8988T (cell line): Measurements from ENCODE around the gene HERC3.

Experiments
- DNase-seq: peaks from one replicate; pipeline ENCODE4 v3.0.0; 2011

HERC3 gene

GRCh38 chr4:88591787-88592599, at the start of gene HERC3:
Gene HERC3 (plus strand): TSS chr4:88592480. CDS start chr4:88605824, 13,344 bp downstream.
- peak; percentile 64 for DNase-seq

GRCh38 chr4:88549815-88550214, 42.5 kb upstream of the HERC3 start:
- no peak for DNase-seq

GRCh38 chr4:88567591-88567990, 24.7 kb upstream of the HERC3 start:
- no peak for DNase-seq

GRCh38 chr4:88570001-88570400, 22.3 kb upstream of the HERC3 start:
- DNase-seq, result no peak

GRCh38 chr4:88573276-88573980, 18.9 kb upstream of the HERC3 start:
- no peak for DNase-seq

GRCh38 chr4:88573995-88574394, 18.3 kb upstream of the HERC3 start:
- no peak for DNase-seq

GRCh38 chr4:88575186-88575585, 17.1 kb upstream of the HERC3 start:
- no peak for DNase-seq

- no peak for DNase-seq
Observed at GRCh38 chr4:88582493-88582892, 9.8 kb upstream of the HERC3 start.

- DNase-seq, result no peak
Observed at GRCh38 chr4:88583631-88584470, 8.4 kb upstream of the HERC3 start.

- DNase-seq, result no peak
Observed at GRCh38 chr4:88584471-88584900, 7.8 kb upstream of the HERC3 start.

- DNase-seq, result no peak
Observed at GRCh38 chr4:88585917-88586316, 6.4 kb upstream of the HERC3 start.

- DNase-seq, result no peak
Observed at GRCh38 chr4:88587306-88587705, 5.0 kb upstream of the HERC3 start.

- DNase-seq, result peak; percentile 64
Observed at GRCh38 chr4:88592600-88593448, 544 bp downstream of the HERC3 start.

- DNase-seq, result no peak
Observed at GRCh38 chr4:88597970-88598660, 5.8 kb downstream of the HERC3 start.

- DNase-seq, result no peak
Observed at GRCh38 chr4:88599298-88599697, 7.0 kb downstream of the HERC3 start.

GRCh38 chr4:88599714-88600113, 7.4 kb downstream of the HERC3 start:
- DNase-seq, result no peak

- DNase-seq, result no peak
Observed at GRCh38 chr4:88600176-88600838, 8.0 kb downstream of the HERC3 start.

GRCh38 chr4:88604978-88605678, 12.8 kb downstream of the HERC3 start:
- no peak for DNase-seq

GRCh38 chr4:88605736-88606135, 13.5 kb downstream of the HERC3 start:
- no peak for DNase-seq

GRCh38 chr4:88606832-88607231, 14.6 kb downstream of the HERC3 start:
- DNase-seq, result no peak

- DNase-seq, result no peak
Observed at GRCh38 chr4:88609387-88609786, 17.1 kb downstream of the HERC3 start.
